ENCODE results near the gene SPTBN4. TPM values are rescaled to one million over a fixed set of nuclear protein-coding genes. Genes with fewer than 3 reads are reported as not detected.

SPTBN4 gene
- total and polyA plus RNA-seq, 9 donors: 2.2 to 11.6 (median 6.2) TPM

DNA sequence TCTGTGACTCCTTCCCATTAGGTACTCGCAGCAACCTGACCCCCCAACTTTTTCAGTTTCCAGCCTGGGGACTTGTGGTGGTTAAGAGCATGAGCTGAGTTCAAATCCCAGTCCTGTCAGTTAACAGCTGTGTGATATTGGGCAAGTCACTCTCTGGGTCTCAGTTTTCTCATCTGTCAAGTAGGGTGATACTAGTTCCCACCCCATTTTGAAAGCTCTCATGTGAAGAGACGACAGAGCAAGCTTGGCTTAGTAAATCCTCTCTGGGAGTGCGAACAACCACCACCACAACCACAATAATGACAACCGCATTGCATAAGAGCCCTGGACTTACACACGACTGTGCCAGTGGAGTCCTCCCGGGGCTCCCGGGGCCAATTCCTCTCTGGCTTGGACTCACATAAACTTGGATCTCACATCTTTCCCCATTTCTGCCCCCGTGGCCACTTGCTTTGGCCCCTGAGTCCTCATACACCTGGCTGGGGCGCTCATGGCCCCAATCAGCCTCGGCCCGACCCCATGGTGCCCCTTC is 1.7 kb upstream of the SPTBN4 start:
- DNase-seq: peak in 1 of 5 donors; percentile 12
- TF ChIP-seq EP300 (IDR thresholded peaks at IDR 0.05) (no peak), POLR2A (IDR thresholded peaks at IDR 0.05) (no peak)
- TF ChIP-seq, protein P1, sequence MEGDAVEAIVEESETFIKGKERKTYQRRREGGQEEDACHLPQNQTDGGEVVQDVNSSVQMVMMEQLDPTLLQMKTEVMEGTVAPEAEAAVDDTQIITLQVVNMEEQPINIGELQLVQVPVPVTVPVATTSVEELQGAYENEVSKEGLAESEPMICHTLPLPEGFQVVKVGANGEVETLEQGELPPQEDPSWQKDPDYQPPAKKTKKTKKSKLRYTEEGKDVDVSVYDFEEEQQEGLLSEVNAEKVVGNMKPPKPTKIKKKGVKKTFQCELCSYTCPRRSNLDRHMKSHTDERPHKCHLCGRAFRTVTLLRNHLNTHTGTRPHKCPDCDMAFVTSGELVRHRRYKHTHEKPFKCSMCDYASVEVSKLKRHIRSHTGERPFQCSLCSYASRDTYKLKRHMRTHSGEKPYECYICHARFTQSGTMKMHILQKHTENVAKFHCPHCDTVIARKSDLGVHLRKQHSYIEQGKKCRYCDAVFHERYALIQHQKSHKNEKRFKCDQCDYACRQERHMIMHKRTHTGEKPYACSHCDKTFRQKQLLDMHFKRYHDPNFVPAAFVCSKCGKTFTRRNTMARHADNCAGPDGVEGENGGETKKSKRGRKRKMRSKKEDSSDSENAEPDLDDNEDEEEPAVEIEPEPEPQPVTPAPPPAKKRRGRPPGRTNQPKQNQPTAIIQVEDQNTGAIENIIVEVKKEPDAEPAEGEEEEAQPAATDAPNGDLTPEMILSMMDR (IDR thresholded peaks at IDR 0.05): no peak
- Histone ChIP-seq H3K27me3 (no peaks in the 10 kb centered on the region), H3K9me3 (no peaks in the 10 kb centered on the region), H3K4me3 (peak overlapping the region; percentile 70), H3K36me3 (no peaks in the 10 kb centered on the region), H3K4me1 (ENCODE audit: insufficient read depth) (peaks cover 8% of the 10 kb centered on the region), H3K27ac (peak overlapping the region; percentile 79 to 82)
- 11 to 12% (median 12%) methylated on average over 11 of the region's 11 CpGs for WGBS, 3 donors
- intact Hi-C loops (cut with DNase I): loop anchor here in 3 of 4 donors (10.0 kb wide), 3 partner anchors 110 to 140 kb away; partner anchors contain the start of genes LTBP4 (in 2 of the 3) and SHKBP1 (in 1 of the 3)

DNA sequence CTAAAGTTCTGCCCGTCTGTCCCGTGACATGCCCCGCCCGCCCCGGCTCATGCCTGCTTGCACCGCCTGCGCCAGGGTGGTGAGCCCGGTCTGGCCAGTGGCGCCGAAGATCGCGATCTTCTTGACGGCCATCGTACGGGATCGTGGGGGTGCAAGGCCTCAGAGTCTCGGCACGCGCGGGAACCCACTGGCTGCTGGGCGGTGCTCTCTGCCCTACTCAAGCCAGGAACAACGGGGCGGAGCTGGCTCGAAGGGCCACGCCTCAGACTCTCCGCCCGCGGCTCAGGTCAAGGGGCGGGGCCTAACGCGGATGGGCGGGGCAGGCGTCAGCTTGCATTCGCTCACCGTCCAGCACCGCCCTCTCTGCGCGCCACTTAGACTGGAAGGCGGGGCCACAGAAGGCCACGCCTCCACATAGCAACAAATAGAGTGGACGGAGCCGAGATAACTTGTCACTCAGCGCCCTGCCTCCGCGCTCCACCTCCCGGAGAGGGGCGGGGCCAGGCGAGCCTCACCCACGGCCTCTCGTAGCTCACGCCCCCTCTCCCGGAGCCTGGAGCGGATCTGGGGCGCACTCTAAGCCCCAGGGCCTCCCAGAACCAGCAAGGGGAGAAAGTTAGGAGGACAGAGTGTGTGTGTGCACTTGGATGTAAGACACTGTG is 1.1 kb upstream of the SPTBN4 start, which contains the start of gene BLVRB:
BLVRB (minus strand) TSS at position 189 of the 662 bp plus-strand sequence; CDS start at position 132, 57 bp downstream.
- Histone ChIP-seq H3K4me1 (ENCODE audit: insufficient read depth) (peaks cover 8% of the 10 kb centered on the region), H3K4me3 (peak within 1 kb of the TSS; percentile 70), H3K36me3 (no peaks in the 10 kb centered on the region), H3K9me3 (no peaks in the 10 kb centered on the region), H3K27ac (peak within 1 kb of the TSS; percentile 79 to 82), H3K27me3 (no peaks in the 10 kb centered on the region)
- DNase-seq: peak; percentile 100
- TF ChIP-seq POLR2A (IDR thresholded peaks at IDR 0.05) (peak; percentile 94), EP300 (IDR thresholded peaks at IDR 0.05) (no peak)
- TF ChIP-seq, protein P1 (IDR thresholded peaks at IDR 0.05): peak in 1 of 3 donors; percentile 5
- WGBS, 3 donors: 0 to 1% (median 0%) methylated on average over 45 to 54 of the region's 54 CpGs
- intact Hi-C loops (cut with DNase I): loop anchor here in 3 of 4 donors (10.0 kb wide), 3 partner anchors 109 to 139 kb away; partner anchors contain the start of genes LTBP4 (in 2 of the 3) and SHKBP1 (in 1 of the 3)

DNA sequence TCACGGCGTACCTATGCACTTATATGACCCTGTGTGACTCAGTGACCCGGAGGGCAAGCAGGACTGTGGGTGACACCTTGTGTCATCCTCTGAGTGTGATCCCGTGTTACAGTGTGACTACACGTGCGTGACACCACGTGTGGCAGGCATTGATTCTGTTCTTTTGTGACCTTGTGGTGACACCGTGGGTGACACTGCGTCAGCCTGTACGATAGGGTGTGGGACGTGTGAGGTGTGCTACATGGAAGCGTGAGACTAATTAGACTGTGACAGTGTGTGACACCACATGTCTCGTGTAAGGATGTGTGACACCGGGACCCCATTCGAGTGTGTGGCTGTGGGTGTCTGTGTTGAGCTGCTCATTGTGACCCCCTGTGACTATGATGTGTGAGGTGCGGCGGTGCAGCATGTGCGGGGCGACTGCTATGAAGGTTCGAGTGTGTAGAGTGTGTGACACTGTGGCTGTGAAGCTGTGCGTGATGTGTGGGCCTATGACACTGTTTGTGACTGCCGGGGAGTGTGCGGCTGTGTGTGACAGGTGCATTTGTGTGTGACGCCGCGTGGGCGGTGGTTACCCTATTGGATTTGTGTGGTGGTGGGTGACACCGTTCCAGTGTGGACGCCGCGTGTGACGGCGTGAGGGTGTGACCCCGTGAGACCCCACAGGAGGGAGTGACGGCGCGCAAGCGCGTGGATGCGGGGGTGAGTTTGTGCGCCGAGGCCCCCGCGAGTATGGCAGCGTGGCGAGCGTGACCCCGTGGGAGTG is 399 bp upstream of the SPTBN4 start:
- Histone ChIP-seq H3K27ac (peak overlapping the region in 1 of 2 donors; percentile 49), H3K27me3 (no peaks in the 10 kb centered on the region), H3K36me3 (no peaks in the 10 kb centered on the region), H3K4me3 (peak overlapping the region; percentile 46), H3K9me3 (no peaks in the 10 kb centered on the region), H3K4me1 (ENCODE audit: insufficient read depth) (peaks cover 8% of the 10 kb centered on the region)
- TF ChIP-seq POLR2A (IDR thresholded peaks at IDR 0.05) (no peak), EP300 (IDR thresholded peaks at IDR 0.05) (no peak)
- TF ChIP-seq, protein P1 (IDR thresholded peaks at IDR 0.05): no peak
- intact Hi-C loops (cut with DNase I): loop anchor here in 3 of 4 donors (10.0 kb wide), 3 partner anchors 108 to 138 kb away; partner anchors contain the start of genes LTBP4 (in 2 of the 3) and SHKBP1 (in 1 of the 3)
- WGBS, 3 donors: 4 to 7% (median 5%) methylated on average over 40 to 48 of the region's 48 CpGs
- DNase-seq: peak in 3 of 5 donors; percentile 44 to 68 (median 48)

DNA sequence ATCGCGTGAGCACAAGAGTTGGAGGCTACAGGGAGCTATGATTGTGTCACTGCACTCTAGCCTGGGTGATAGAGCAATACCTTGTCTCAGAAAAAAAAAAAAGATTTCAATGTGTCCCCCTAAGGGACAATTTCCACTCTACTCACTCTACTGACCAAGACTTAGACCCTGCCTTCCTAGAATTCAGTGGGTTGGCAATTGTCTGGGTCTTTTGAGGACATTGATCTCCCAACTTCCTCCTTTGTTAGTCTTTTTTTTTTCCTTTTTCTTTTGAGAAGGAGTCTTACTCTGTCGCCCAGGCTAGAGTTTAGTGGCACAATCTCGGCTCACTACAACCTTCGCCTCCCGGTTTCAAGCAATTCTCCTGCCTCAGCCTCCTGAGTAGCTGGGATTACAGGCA is 2.2 kb downstream of the SPTBN4 start:
- TF ChIP-seq EP300 (IDR thresholded peaks at IDR 0.05) (no peak), POLR2A (IDR thresholded peaks at IDR 0.05) (no peak)
- TF ChIP-seq, protein P1 (IDR thresholded peaks at IDR 0.05): no peak
- no peaks in the 10 kb centered on the region for H3K36me3 ChIP-seq
- intact Hi-C loops (cut with DNase I): loop anchor here in 3 of 4 donors (10.0 kb wide), 3 partner anchors 106 to 136 kb away; partner anchors contain the start of genes LTBP4 (in 2 of the 3) and SHKBP1 (in 1 of the 3)

More for the DNA sequence above, 2.2 kb downstream of the SPTBN4 start:
- WGBS, 3 donors: 94 to 95% (median 94%) methylated on average over 6 of the region's 6 CpGs
- Histone ChIP-seq H3K4me3 (no peak overlapping the region), H3K9me3 (no peaks in the 10 kb centered on the region), H3K27me3 (no peaks in the 10 kb centered on the region), H3K4me1 (ENCODE audit: insufficient read depth) (peaks cover 8% of the 10 kb centered on the region), H3K27ac (no peak overlapping the region)
- DNase-seq: no peak

All from ovary (tissue), 9 donors.